Stimulated activated CD8-positive, alpha-beta memory T cell treated with anti-CD3 and anti-CD28 coated beads, Interleukin-4, amount 100 ng/mL, for 24 hours (primary cell): ENCODE results near the gene ZNF318.
"Not testable (repeated sequence)": the region's sequence is repeated elsewhere in the genome, so short reads cannot be mapped to it uniquely, and the experiment has no call there.

Source experiments
- DNase-seq: peaks from one replicate; pipeline ENCODE4 v3.0.0-alpha.2; 2020; ENCODE audit warnings: low read depth

The ZNF318 gene

GRCh38 chr6:43335469-43335868 lies 34.0 kb downstream of the ZNF318 start:
- DNase-seq = no peak

GRCh38 chr6:43334466-43335095 lies 34.9 kb downstream of the ZNF318 start:
- DNase-seq = no peak

GRCh38 chr6:43331891-43332290 lies 37.6 kb downstream of the ZNF318 start:
- no peak for DNase-seq

GRCh38 chr6:43331470-43331869 lies 38.0 kb downstream of the ZNF318 start:
- DNase-seq = no peak

- DNase-seq = no peak
Observed at GRCh38 chr6:43328528-43328927, 40.9 kb downstream of the ZNF318 start.

GRCh38 chr6:43325876-43326275 lies 43.6 kb downstream of the ZNF318 start:
- DNase-seq = no peak

- DNase-seq = no peak
Observed at GRCh38 chr6:43318011-43318410, 51.4 kb downstream of the ZNF318 start.

GRCh38 chr6:43313813-43314212 lies 55.6 kb downstream of the ZNF318 start:
- DNase-seq = no peak

GRCh38 chr6:43311666-43312065 lies 57.8 kb downstream of the ZNF318 start:
- no peak for DNase-seq

- no peak for DNase-seq
Observed at GRCh38 chr6:43310624-43311023, 58.8 kb downstream of the ZNF318 start.

GRCh38 chr6:43310134-43310533 lies 59.3 kb downstream of the ZNF318 start:
- DNase-seq = no peak

- DNase-seq = no peak
Observed at GRCh38 chr6:43308990-43309477, 60.4 kb downstream of the ZNF318 start.

- DNase-seq = peak; percentile 32
Observed at GRCh38 chr6:43308101-43308989, 61.1 kb downstream of the ZNF318 start, which contains the start of gene CRIP3. TSS of gene CRIP3 (minus strand) at chr6:43308826. CDS start at chr6:43308792, 34 bp downstream.

- DNase-seq = no peak
Observed at GRCh38 chr6:43307451-43308100, 61.9 kb downstream of the ZNF318 start.

GRCh38 chr6:43306086-43306485 lies 63.4 kb downstream of the ZNF318 start:
- no peak for DNase-seq

- DNase-seq = no peak
Observed at GRCh38 chr6:43304882-43305281, 64.6 kb downstream of the ZNF318 start.

GRCh38 chr6:43304361-43304760 lies 65.1 kb downstream of the ZNF318 start:
- no peak for DNase-seq

GRCh38 chr6:43303751-43304331 lies 65.6 kb downstream of the ZNF318 start:
- DNase-seq = no peak

- DNase-seq = not testable (repeated sequence)
Observed at GRCh38 chr6:43303006-43303405, 66.4 kb downstream of the ZNF318 start.

GRCh38 chr6:43302126-43302525 lies 67.3 kb downstream of the ZNF318 start:
- no peak for DNase-seq

GRCh38 chr6:43301081-43301870 lies 68.2 kb downstream of the ZNF318 start:
- DNase-seq = no peak
